GM18870 (cell line): ENCODE measurements around the gene PRRX2.
"Not testable (repeated sequence)": the region's sequence is repeated elsewhere in the genome, so short reads cannot be mapped to it uniquely, and the experiment has no call there.

Experiments
- ATAC-seq: cut with Tn5 transposase; IDR thresholded peaks from one replicate; pipeline ENCODE4 v1.9.1; 2021; ENCODE audit warnings: moderate library complexity; ENCODE audit not compliant: unreplicated experiment

Gene PRRX2

DNA sequence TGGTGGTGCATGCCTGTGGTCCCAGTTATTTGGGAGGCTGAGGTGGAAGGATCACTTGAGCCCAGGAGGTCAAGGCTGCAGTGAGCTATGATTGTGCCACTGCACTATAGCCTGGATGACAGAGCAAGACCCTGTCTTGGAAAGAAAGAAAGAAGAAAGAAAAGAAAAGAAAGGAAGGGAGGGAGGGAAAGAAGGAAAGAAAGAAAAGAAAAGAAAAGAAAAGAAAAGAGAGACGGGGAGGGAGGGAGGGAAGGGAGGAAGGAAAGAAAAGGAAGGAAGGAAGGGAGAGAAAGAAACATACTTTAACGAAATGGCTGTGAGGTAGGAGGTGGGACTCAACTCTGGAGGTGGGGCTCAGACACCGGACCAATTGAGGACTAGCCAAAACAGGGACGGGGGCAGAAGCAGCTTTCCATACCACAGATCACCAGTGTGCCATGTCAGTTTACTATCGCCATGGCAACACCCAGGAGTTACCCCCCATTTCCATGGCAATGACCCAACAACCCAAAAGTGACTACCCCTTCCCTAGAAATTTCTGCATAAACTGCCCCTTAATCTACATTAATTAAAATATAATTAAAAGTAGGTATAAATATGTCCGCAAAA, 66.1 kb downstream of the PRRX2 start:
- ATAC-seq = no peak

DNA sequence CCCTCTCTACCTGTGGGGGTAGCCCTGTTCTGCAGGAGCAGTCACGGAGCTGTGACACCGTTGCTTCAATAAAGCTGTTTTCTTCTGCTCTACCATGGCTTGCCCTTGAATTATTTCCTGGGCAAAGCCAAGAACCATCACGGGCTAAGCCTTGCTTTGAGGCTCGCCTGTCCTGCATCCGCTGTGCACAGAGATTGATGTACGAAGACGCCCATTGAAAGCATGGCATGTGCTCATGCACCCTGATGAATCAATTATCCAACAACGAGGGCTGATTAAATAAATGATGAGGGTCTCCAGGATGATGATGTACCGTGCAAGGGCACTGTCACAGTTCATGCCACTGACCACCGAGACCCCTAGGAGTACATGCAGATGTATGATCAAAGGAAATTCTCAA, 66.7 kb downstream of the PRRX2 start:
- ATAC-seq = no peak

DNA sequence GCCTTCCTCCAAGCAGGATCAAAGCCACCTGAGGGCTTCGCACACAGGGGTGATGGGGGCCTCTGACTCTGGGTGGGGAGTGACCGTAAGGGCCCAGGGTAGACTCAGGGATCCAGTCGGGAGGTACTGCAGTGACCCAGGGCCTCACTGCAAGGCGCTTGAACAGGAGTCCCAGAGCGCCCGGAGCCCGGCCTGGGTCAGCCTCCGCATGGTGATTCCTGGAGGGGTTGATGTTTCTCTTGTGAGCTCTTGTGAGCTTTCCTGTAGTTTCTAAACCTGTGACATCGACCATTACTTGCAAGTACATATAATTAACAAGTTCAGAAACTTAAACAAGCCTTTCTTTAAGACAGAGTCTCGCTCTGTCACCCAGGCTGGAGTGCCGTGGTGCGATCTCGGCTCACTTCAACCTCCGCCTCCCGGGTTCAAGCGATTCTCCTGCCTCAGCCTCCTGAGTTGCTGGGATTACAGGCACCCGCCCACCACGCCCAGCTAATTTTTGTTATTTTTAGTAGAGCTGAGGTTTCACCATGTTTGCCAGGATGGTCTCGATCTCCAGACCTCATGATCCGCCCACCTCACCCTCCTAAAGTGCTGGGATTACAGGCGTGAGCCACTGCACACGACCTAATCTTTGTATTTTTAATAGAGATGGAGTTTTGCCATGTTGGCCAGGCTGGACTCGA, 67.6 kb downstream of the PRRX2 start:
- ATAC-seq = no peak

DNA sequence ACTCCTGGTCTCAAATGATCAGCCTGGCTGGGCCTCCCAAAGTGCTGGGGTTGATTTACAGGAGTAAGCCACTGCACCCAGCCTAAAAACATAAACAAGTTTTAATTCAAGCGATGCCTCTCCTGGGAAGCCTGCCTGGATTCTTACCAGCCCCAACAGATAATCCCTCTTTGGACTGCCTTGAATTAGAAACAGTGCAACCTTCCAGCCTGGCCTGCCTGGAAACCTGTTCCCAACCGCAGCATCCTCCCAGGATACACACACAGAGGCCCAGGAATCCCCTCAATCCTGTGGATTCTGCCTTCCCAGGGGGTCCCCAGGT, 68.1 kb downstream of the PRRX2 start:
- no peak for ATAC-seq

DNA sequence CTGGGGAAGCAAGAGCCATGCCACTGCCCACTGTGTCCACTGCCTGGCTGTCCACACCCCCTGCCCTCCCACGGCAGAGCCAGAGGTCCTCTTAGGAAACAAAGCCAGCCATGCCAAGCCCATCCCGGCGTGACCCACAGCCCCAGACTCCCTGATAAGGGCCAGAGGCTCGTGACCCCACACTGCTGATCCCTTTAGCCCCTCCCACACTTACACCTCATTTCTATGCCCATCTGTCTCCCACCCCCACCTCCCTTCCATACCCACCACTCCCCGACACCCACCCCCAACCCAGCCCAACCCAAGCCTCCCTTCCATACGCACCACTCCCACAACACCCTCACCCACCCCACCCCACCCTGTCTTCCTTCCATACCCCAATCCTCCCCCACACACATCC, 70.1 kb downstream of the PRRX2 start:
- no peak for ATAC-seq

DNA sequence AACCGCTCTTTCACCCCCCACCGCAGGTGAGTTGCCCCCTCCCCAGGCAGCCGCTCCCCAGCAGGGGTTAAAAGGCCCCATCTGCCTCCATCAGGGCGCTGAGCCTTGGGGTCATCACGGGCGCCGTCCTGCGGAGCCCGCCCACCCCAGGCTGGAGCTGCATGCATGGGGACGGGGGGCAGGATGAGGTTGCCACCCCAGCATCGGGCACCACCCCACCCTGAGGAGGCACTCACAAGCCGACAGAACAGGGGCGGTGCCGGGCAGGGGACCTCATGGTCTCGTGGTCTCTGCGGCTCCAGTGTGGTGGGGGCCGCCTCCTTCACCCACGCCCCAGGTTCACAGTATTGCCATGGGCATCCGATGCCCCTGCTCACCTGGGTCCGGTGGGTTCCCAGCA, 70.9 kb downstream of the PRRX2 start:
- ATAC-seq = no peak

DNA sequence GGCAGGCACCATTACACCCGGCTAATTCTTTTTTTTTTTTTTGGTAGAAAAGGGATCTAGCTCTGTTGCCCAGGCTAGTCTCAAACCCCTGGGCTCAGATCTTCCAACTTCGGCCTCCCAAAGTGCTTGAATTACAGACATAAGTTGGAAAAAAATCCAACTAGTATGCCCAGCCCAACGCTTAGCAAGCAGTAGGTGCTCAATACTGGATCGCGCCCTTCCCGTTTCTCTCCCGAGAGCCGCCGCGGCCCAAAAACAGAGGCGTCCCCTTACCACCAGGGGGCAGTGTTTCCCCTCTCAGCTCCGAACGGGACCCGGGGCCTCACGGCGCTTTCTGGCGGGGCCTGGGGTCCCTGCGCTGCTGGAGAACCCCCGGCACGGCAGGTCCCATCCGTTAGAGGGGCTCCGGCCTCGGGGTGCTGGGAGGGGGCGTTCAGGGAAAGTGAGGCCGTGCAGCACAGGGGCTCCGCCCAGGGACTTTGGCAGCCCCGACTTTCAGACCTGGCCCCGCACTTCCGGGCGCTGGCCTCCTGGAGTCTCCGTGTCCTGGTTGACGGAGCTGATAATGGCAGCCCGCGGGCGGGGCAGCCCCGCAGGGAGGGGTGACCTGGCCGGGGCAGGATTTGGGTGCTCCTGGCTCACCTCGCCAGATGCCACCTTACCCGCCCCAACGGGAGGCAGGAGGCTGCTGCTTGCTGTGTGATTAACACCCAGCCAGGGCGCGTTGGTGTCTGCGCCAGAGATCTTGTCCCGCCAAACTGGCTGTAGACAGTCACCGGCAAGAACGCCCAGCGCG, 72.2 kb downstream of the PRRX2 start:
- ATAC-seq = no peak

DNA sequence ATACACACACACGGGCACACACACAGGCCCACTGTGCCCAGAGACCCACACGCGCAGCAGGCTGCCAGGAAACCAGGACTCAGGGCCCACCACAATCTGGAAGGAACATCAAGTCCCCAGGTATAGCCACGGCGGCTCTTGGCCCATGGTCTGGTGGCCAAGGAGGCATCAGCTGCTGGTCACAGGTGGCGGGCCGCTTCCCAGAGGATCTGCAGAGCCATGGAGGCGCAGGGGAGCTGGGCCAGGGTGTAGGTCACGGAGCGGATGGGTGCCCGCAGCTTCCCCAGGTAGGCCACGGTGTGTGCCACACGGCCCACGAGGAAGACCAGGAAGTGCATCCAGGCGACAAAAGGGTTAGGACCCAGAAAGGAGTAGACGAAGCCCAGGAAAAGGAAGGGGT, 74.0 kb downstream of the PRRX2 start:
- no peak for ATAC-seq

DNA sequence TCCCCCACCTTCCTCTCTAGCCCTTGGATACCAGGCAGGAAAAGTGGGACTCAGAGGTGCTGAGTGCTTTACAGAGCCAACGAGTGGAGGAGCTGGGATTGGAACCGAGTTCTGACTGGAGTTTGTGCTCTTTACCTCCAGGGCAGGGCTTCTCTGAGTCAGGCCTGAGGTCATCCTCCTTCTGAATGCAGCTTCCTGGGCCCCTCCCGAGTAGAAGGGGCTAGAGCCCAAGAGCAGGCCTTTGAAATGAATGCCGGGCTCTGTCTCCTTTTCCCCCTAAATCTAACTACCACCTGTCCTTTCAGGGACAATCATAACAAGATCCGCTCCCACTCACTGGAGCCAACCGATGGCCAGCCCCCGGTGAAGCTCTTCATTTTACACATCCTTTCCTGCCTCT, 74.7 kb downstream of the PRRX2 start:
- no peak for ATAC-seq

DNA sequence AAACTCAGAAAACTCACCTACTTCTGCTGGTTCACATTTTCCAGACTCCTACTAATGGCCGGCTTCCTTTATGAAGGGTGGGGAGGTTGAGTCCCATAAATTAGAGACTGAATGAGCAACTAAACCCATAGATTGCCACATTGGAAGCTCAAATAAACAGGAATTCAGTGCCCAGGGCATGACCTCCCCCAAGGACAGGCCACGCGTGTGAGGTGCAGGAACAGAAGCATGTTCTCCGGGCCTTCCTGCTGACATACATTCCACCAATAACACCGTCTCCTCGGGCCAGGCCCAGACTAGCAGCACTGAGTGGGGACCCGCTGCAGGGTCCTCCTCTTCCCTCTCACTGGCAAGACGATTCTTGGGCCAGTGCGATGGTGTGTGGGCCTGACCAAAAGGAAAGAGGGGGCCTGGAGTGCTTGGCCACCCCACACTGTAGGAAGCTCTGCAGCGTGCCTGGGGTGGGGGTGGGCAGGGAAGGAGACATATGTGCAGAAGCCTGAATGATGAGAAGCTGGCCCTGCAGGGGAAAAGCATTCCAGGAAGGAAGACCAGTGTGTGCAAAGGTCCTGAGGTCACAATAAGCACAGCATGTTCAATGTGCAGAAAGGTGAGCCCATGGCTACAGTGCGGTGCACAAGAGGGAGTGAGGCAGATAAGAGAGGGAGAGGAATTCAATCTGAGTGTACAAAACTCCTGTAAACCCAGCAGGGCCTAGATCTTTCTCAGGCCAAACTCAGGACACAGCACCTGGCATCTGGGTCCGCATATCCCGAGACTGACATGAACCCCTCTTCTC, 75.4 kb downstream of the PRRX2 start:
- no peak for ATAC-seq

DNA sequence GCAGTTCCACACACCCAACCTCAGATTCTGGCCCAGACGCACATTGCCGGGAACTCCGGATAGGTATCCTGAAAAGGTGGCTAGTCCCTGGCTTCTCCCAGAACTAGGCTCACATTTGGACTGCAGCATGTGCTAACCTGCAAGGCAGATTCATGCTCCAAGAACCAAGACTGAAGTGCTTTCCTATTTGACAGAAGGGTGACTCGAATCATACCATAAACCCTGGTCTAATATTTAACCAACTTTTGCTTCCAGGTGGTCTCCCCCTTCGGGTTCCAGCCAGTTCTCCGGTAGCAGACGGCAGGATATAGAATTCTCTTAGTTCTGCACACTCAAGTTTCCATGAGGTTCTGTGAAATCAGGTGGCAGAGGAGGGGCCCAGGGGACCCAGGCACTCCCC, 79.8 kb downstream of the PRRX2 start:
- no peak for ATAC-seq

DNA sequence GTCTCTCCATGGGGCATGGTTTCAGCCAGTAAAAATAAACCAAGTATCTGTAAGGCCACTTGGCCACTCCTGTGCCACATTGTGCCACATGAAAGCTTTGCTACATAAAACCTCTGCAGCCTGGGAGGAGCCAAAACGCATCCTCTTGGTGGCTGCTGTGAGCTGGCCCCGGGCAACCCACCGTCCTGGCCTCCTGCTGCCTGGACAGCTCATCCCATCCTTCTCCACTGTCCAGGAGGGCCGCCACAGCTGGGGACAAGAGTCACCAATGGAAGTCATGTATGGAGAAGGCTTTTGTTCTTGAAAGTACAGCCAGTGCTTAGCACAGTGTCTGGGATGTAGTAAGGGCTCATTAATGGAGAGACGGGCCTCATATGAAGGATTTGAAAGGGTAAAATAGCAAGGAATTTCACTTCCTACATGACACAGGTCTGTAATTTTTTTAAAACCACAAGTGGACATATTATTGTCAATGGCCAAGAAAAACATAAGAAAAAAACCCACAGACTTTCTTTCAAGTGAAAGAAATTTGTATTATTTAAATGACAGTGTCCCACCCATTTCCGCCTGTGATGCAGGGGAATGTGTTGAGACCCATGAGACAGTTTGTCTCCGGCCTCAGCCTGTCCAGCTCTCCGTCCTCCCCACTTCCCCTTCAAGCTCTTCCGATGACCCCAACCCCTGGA, 80.8 kb downstream of the PRRX2 start:
- ATAC-seq = no peak

DNA sequence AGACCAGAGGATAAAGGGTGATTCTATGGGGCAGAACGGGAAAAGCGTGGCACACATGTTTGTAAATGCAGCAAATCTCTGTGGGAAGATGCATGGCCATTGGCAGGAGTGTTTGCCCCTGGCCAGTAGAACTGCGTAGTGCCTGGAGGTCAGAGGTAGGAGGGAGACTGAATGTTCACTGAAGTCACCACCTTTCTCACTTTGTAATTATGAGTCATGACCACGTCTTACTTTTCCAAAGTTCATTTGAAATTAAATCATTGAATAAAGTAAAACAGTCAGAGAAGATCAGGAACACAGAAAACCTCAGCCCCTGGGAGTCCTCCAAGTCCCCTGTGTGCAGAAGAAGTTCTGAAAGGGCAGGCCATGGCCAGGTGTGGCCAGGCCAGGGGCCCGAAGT, 82.8 kb downstream of the PRRX2 start:
- ATAC-seq = no peak

DNA sequence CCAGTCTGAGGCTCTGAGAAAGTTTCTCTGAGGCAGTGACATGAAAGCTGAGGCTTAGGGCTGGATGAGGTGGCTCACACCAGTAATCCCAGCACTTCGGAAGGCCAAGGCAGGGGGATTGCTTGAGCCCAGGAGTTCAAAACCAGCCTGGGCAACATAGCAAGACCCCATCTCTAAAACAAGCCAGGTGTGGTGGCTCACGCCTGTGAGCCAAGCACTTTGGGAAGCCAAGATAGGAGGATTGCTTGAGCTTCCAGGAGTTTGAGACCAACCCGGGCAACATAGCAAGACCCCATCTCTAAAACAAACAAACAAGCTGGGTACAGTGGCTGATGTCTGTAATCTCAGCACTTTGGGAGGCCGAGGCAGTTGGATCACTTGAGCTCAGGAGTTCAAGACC, 83.6 kb downstream of the PRRX2 start:
- ATAC-seq = not testable (repeated sequence)

DNA sequence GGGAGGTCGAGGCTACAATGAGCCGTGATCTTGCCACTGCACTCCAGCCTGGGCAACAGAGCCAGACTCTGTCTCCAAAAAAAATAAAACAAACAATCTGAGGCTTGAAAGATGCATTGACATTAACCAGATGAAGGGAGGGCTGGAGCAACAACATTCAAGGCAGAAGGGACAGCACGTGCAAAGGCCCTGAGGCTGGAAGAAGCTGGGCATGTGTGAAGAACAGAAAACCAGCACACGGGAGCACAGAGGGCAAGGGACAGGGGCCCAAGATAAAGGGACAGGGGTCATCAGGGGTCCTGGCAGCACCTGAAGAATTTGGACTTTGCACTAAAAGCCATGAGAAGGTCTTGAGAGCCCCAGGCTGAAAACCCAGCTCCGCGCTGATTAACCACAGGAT, 84.1 kb downstream of the PRRX2 start:
- ATAC-seq = no peak

DNA sequence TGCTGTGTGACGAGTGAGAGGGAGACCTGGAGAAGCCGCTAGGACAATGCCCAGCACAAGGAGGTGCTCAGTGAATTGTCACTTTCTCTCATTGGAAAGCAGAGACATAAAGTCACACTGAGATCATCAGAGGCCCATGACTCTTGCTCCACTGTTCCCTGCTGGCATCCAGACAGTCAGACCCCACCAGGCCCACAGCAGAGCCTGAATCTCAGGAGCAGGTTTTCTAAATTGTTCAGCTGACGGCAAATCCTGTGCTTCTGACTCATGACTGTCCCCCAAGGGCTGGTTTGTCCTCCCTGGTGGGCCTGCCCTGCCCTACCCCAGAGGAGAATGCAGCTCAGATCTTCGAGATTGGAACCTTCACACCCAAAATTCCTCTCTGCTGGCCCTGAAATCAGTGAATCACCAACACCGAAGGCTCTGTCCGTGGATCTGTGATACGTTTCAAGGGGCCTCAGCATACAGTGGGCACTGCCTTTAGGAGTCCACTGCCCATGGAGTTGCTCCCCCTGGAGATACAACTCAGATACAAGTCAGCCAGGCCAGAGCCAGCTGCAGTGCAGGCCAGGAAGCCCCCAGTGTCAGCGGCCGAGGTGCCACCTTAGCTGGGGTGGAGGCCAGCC, 84.7 kb downstream of the PRRX2 start:
- no peak for ATAC-seq

DNA sequence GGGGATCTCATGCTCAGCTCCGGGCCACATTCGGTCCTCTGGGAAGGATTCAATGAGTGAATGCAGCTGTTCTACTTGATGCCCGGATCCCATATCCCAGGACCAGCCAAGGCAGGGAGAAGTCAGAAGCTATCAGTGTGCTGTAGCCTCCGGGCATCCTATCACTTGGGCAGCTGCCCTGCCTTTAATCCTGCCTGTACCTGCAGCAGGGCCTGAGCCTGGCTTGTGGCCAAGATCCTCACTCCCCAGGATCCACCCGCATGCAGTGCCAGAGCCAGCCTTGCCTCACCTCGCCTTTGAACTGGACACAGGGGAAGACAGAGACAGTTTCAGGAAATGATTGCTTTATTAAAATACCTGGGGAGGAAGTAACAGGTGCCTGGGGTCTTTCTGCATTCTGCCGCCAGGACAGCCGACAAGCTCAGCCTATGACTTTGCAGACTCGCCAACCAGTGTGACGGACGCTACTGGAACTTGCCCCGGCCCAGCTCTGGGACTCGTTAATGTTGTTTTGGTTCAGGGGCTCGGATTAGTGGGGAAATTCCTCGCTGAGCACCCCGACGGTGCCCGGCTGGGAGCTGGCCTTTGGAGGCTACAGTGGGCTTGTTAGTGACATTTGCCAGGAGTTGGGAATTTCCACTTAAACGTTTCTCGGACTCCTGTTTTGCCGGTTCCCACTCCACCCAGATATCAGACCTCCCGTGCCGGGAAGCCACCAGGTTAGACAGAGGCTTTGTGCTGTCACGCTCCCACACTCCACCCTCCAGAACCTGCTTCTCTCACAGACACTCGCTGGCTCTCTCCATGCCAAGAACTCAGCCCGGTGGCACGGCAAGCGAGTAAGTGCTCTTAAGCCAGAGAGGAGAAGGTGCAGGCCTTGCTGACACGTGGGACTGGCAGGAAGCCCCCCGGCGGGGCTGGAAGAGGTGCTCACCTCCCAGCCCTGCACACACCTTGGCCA, 86.7 kb downstream of the PRRX2 start:
- ATAC-seq = no peak

DNA sequence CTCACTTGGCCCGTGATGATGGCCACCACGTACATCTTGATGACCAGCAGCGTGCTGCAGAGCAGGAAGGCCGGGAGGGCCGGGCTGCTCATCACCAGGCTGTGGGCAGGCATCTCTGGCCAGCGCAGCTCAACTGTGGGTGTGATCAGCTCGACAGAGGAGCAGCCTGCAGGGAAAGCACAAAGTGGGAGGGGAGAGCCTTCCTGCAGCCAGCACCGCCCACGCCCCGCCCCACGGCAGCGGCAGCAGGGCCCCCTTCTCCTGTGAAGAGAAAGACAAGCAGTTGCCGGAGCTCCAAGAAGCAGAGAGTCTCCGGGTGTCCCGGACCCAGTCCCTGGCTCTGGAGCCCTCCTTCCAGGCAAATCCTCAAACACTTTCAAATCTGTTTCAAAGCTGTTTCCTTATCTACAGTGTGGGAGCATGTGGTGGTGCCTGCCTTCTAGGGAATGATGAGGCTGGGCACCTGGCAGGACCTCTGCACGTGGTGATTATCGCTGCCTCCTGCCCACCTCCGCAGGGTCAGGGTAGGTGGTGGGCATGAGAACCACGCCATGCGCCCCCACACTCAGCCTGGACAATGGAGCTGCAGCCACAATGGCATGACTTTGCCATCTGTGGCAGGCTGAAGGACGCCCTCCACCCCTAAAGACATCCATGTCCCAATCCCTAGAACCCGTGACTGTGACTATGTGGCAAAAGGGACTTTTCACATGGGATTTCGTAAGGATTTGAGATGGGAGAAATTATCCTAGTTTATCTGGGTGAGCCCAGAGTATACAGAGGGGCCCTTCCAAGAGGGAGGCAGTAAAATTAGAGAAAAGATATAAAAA, 87.7 kb downstream of the PRRX2 start, which contains the start of gene PTGES:
Gene PTGES, minus strand, starts transcription at position 143 of the 830 bp plus-strand sequence. Its CDS starts 30 bp downstream, at position 113.
- ATAC-seq = no peak
